ENCODE measurements around the gene VGLL4. TPM values are rescaled to one million over a fixed set of nuclear protein-coding genes. Genes with fewer than 3 reads are reported as not detected.
"Not testable (repeated sequence)": the region's sequence is repeated elsewhere in the genome, so short reads cannot be mapped to it uniquely, and the experiment has no call there.

The VGLL4 gene
- polyA plus RNA-seq, 6 donors from 2014 or later = 7.9 to 16.0 (median 13.8) TPM

DNA sequence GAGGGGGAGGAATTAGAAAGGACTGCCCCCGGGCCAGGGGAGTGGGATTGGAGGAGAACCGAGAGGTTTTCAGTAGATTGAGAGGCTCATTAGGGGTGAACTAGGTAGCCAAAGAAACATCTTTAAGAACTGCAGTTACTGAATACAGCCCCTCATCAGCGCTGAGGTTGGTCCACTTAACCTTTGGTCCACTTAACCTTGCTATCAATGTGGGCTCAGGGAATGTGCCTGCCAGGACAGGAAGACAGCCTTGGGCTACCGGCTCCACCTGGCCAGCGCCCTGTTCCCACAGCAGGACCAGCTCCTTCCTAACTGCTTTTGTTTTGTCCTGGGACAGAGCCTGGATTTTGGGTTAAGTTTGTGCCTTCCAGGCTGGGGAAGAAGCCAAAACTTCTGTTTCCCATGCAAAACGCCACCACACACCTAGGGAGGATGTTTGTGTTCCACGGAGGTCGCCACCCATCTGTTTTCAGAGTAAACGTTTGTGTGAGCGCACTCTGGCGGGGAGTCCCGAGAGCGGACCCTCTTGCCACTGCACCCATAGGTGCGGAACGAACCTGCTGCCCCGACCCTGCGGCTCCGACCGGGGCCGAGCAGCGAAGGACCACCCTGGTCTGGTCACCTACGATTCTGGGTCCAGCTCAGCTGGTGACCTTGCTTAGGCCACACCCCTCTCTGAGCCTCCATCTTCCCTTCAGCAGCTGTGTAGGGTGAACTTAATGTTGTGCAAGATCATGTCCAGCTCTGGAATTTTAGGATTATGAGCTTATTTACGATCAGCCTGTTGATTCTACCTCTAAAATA lies 107.4 kb downstream of the VGLL4 start:
- H3K9me3 Mint-ChIP-seq = no peaks in the 10 kb centered on the region
- H3K27ac Mint-ChIP-seq = no peak overlapping the region
- peaks cover 3 to 7% (median 7%) of the 10 kb centered on the region in 3 donors for H3K4me1 Mint-ChIP-seq
- H3K36me3 Mint-ChIP-seq = peaks cover 0 to 6% of the 10 kb centered on the region in 2 donors
- H3K4me3 Mint-ChIP-seq = no peak overlapping the region
- no peak for ATAC-seq (ENCODE audit: low read depth in 2 of 2)
- no peak for DNase-seq
- H3K27me3 Mint-ChIP-seq = no peaks in the 10 kb centered on the region

DNA sequence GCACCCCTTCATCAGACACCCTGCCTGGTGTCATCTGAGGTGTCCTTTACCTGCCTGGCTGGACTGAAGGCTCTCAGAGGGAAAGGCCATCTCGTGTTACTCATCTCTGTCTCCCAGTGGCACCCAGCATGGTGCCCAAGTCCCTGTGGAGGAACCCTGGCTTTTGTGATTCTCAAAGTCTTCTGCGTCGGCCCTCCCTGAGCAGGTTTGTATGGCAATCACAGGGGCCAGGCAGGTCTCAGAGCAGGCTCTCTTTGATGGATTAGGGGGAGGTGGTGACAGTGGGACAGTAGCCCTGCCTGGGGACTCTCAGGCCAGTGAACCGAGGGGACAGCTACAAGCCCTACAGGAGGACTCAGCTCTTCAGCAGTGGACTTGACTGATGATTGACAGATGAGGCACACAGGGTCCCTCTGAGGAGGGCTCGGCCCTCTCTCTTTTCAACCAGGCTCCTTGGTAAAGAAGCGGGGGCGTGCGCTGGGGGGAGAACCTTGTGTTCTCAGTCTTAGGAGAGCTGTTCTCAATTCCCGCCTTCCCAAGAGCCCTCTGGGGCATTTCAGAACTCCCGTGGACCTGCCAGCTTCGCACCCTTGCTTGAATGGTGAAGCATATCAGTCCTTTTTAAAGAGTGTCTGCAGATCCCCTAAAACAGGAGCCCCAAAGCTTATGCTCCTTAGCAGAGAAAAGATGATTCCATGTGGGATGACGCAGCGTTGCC lies 108.3 kb downstream of the VGLL4 start:
- DNase-seq (no peak), ATAC-seq (ENCODE audit: low read depth in 2 of 2) (no peak)
- Mint-ChIP-seq H3K27ac (peak overlapping the region in 3 of 6 donors; percentile 15 to 44 (median 37)), H3K27me3 (no peaks in the 10 kb centered on the region), H3K9me3 (no peaks in the 10 kb centered on the region), H3K4me1 (peaks cover 3 to 7% (median 7%) of the 10 kb centered on the region in 3 donors), H3K36me3 (peaks cover 0 to 6% of the 10 kb centered on the region in 2 donors), H3K4me3 (no peak overlapping the region)

DNA sequence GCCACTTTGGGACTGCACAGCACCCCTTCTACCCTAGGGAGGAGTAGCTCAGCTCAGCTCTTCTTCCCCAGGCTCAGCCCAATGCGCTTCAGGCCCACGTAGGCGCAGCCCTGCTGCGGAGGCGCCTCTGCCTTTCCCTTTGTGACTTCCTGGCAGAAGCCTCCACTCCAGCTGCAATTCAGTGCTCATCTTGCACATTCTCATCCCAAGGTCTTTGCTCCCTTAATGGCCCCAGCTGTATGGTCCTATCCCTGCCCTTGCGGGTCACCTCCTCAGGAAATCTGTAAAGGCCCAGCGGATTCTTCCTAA lies 109.0 kb downstream of the VGLL4 start:
- Mint-ChIP-seq H3K36me3 (peaks cover 0 to 6% of the 10 kb centered on the region in 2 donors), H3K27ac (peak overlapping the region in 1 of 6 donors; percentile 15), H3K9me3 (no peaks in the 10 kb centered on the region), H3K4me3 (no peak overlapping the region), H3K4me1 (peaks cover 3 to 7% (median 7%) of the 10 kb centered on the region in 3 donors), H3K27me3 (no peaks in the 10 kb centered on the region)
- ATAC-seq (ENCODE audit: low read depth in 2 of 2) (no peak), DNase-seq (no peak)

DNA sequence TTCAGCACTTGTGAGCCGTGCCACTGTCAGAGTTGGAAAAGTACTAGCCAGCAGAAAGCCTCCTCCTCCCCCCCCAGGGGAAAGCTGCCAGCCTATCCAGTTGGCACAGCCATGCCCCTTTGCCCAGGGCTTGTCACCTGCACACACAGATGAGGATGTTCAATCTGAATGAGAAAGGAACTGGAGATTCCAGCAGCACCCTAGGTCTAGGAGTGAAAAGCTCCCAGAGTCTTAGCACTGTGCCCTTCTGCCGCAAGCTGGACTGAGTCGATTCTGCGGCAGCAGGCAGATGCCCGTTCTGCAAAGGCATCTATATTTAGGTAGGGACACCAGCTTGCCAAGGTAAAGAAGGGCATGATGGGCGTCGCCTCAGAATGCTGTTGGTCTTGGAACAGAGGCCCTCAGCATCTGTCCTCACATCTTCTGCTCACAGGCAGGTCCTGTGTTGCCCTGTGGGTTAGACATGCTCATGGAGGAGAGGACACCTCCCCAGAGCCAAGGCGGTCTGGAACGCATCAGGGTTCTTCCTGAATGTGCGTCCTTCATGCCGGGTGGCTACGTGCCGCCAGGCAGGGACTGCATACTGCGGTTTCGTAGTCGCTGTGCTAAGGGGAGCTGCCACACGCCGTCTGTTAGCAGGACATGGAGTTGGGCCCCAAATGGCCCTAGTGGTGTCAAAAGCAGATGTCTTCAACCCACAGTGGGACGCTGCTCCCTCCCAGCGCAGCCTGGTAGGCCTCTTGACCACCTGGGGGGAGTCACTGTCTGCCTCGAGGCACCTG lies 109.5 kb downstream of the VGLL4 start:
- Mint-ChIP-seq H3K4me3 (no peak overlapping the region), H3K9me3 (no peaks in the 10 kb centered on the region), H3K27me3 (no peaks in the 10 kb centered on the region), H3K27ac (no peak overlapping the region), H3K4me1 (peaks cover 3 to 7% (median 7%) of the 10 kb centered on the region in 3 donors), H3K36me3 (peaks cover 0 to 6% of the 10 kb centered on the region in 2 donors)
- no peak for ATAC-seq (ENCODE audit: low read depth in 2 of 2)
- no peak for DNase-seq

DNA sequence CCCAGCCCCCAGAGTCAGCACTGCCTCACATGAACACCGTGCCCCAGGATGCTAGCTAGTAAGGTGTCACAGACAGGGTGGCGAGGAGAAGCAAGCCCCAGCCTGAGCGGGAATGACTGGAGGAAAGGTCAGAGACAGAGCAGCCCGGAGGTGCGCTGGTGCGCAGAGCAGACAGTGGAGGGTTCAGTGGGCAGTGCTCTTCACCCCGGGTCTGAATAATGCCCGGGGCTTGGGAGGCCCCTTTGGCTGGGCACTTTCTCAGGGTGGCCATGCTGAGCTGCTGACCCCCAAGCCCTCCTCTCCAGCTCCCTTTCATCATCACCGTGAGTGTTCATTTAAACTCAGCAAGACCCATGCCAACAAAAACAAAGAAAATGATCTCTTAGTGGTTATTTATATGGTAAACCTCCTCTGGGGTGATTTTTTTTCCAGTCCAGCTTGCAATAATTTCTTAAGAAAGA lies 110.8 kb downstream of the VGLL4 start:
- Mint-ChIP-seq H3K4me1 (peaks cover 3 to 7% (median 7%) of the 10 kb centered on the region in 3 donors), H3K36me3 (peaks cover 4 to 9% of the 10 kb centered on the region in 2 donors), H3K27me3 (no peaks in the 10 kb centered on the region), H3K27ac (peak overlapping the region in 1 of 6 donors; percentile 32), H3K9me3 (no peaks in the 10 kb centered on the region), H3K4me3 (no peak overlapping the region)
- DNase-seq (no peak), ATAC-seq (ENCODE audit: low read depth in 2 of 2) (no peak)

DNA sequence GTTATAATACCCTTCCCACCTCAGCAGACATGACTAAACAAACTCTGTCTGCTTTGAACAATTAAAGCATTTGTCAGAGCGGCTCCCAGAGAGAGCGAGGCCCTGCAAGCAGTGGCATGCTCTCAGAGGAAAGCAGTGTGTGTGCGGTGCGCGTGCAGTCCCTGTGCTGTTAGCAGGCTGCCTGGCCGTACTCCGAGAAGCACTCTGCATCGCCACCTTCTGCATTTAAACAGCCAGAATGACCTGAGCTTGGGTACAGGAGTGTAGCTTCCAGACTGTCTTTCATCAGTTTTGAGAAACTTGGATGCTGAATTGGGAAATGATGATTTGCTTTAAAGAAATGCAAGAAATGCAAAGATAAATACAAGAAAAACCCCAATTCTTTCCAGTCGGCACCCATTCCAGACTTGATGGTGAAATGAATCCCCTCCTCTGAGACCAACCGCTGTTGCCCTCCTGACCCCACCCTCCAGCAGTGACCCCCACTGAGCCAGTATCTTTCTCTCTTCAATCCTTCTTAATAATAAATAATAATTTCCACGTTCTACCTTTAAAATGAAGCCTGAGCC lies 113.5 kb downstream of the VGLL4 start:
- H3K27ac Mint-ChIP-seq = no peak overlapping the region
- ATAC-seq (ENCODE audit: low read depth in 2 of 2) (no peak), DNase-seq (no peak)
- H3K9me3 Mint-ChIP-seq = peaks cover 0 to 4% (median 0%) of the 10 kb centered on the region in 7 donors
- H3K27me3 Mint-ChIP-seq = no peaks in the 10 kb centered on the region
- H3K36me3 Mint-ChIP-seq = peaks cover 6 to 11% of the 10 kb centered on the region in 2 donors
- H3K4me1 Mint-ChIP-seq = no peaks in the 10 kb centered on the region
- no peak overlapping the region for H3K4me3 Mint-ChIP-seq

DNA sequence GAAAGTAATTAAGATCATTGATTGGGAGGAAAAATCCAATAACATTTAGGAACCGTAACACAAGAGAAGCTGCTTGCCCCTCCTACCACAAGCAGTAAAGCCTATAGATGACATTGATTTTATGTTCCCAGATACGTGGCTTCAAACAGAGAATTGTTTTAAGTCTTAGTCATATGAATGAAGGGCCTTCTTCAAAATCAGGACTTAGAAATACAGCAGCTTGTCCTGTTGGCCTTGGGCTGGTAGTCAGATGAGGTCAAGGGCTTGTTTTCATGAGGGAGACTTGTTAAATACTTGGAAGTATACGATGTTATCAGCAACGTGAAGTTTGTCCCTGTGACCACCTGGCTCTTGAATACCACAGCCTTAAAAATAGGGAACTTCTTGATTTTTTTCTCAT lies 114.4 kb downstream of the VGLL4 start:
- Mint-ChIP-seq H3K27ac (no peak overlapping the region), H3K36me3 (peaks cover 6 to 11% of the 10 kb centered on the region in 2 donors), H3K4me3 (no peak overlapping the region), H3K27me3 (no peaks in the 10 kb centered on the region), H3K9me3 (peaks cover 0 to 4% (median 0%) of the 10 kb centered on the region in 7 donors), H3K4me1 (no peaks in the 10 kb centered on the region)
- ATAC-seq (ENCODE audit: low read depth in 2 of 2) = no peak
- DNase-seq = no peak

DNA sequence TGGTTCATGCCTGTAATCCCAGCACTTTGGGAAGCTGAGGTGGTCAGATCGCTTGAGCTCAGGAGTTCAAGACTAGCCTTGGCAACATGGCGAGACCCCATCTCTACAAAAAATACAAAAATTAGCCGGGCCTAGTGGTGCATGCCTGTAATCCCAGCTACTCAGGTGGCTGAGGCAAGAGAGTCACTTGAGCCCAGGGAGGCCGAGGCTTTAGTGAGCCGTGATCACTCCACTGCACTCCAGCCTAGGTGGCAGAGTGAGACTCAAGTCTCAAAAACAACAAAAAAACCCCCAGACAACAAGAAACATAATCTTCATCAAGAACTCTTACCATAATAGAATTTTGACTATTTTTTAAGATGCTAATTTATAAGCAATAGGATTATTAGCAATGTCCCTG lies 117.6 kb downstream of the VGLL4 start:
- not testable (repeated sequence) for ATAC-seq (ENCODE audit: low read depth in 2 of 2); H3K9me3 Mint-ChIP-seq; H3K4me3 Mint-ChIP-seq; H3K27me3 Mint-ChIP-seq; DNase-seq; H3K27ac Mint-ChIP-seq; H3K4me1 Mint-ChIP-seq
- H3K36me3 Mint-ChIP-seq = peaks cover 6 to 13% of the 10 kb centered on the region in 2 donors

DNA sequence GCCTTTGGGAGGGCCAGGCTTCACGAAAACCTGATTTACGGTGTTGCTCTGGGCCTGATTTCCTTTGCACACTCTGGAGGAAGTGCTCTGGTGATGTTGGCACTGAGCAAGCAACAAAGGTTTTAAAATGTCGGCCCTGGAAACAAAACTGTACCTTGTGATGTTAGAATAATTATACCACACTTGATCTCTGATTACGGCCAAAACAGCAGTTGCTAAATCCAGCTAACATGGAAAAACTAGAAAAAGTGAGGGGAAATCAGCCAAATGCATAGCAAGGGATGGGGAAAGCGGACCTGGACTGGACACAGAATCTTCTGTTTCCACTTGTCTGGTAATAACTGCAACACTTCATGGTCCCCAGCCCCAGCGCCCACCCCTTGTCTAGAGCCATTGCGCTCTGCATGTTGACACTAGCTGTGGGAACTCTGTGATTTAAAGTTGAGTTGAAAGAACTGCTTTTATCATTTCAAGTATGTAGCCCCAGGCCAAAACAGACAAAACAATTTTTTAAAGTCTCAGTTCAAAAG lies 120.1 kb downstream of the VGLL4 start:
- no peaks in the 10 kb centered on the region for H3K4me1 Mint-ChIP-seq
- peaks cover 0 to 5% (median 0%) of the 10 kb centered on the region in 7 donors for H3K9me3 Mint-ChIP-seq
- no peaks in the 10 kb centered on the region for H3K27me3 Mint-ChIP-seq
- no peak for DNase-seq
- ATAC-seq (ENCODE audit: low read depth in 2 of 2) = no peak
- H3K27ac Mint-ChIP-seq = peak overlapping the region in 1 of 6 donors; percentile 2
- peaks cover 10 to 20% of the 10 kb centered on the region in 2 donors for H3K36me3 Mint-ChIP-seq
- no peak overlapping the region for H3K4me3 Mint-ChIP-seq

DNA sequence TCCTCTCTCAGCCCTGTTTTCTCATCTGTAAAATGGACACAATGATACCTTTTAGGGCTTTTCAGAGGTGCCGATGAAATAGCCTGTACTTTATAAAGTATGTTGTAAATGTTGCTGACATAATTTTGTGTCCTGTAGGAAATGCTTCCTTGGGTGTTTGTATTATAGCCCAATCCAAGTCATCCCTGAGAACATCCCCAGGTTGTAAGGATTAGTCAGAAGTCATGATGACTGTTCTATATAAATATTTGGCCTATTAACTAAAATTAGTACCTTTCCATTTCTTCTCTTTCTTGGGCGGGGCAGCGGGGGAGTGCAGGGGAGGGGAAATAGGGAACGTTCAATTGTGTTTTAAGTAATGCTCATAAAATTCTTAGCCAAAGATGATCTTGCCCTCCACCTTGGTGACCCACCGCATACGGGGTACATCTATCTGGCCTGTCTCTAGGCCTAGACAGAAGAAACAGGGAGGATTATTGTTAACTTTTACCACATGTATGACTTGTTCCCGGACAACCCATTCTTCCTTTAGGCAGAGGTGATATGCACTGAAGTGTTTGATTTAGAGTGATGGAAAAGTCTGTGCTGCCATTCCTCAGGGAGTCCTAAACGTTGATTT lies 120.7 kb downstream of the VGLL4 start:
- Mint-ChIP-seq H3K4me1 (no peaks in the 10 kb centered on the region), H3K4me3 (no peak overlapping the region), H3K9me3 (peaks cover 0 to 5% (median 0%) of the 10 kb centered on the region in 7 donors), H3K27ac (peak overlapping the region in 1 of 6 donors; percentile 7), H3K36me3 (peaks cover 8 to 18% of the 10 kb centered on the region in 2 donors), H3K27me3 (no peaks in the 10 kb centered on the region)
- DNase-seq (no peak), ATAC-seq (ENCODE audit: low read depth in 2 of 2) (no peak)

DNA sequence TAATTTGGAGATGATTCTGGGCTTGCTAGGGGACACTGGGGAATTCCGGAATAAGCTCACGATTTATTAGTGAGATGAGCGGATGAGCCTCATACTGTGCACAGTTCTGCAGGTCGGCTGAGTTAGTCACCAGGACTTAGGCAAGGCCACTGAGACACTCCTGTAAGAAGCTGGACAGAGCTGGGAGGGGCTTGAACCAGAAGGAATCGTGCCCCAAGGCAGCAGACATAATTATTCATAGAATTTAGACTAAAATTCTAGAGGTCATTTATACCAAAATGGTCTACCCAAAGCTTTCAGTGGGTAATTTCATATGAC lies 121.4 kb downstream of the VGLL4 start:
- Mint-ChIP-seq H3K4me3 (no peak overlapping the region), H3K27ac (peak overlapping the region in 1 of 6 donors; percentile 57), H3K27me3 (no peaks in the 10 kb centered on the region), H3K36me3 (peaks cover 4 to 11% of the 10 kb centered on the region in 2 donors), H3K4me1 (no peaks in the 10 kb centered on the region), H3K9me3 (peaks cover 0 to 5% (median 0%) of the 10 kb centered on the region in 7 donors)
- DNase-seq = no peak
- ATAC-seq (ENCODE audit: low read depth in 2 of 2) = no peak

DNA sequence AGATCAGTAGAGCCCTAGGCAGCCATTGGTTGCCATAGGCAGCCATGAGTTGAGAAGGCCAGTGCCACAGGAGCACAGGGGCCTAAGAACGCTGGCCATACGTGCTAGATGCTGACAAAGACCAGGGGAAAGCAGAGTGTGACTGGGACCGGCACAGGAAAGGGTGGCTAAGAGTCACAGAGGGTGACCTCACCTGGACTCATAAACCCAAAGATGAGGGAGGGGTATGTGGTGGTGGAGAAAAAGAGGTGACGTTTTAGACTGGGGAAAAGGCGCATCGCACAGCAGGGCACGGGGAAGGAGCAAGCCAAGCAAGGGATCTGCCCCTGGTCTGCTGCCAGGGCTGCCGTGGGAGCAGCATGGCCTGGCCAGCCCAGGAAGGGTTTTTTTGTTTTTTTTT lies 122.5 kb downstream of the VGLL4 start:
- Mint-ChIP-seq H3K4me1 (peaks cover 0 to 4% (median 0%) of the 10 kb centered on the region in 3 donors), H3K9me3 (peaks cover 0 to 1% (median 0%) of the 10 kb centered on the region in 7 donors), H3K27ac (peak overlapping the region in 1 of 6 donors; percentile 71), H3K27me3 (no peaks in the 10 kb centered on the region), H3K4me3 (no peak overlapping the region), H3K36me3 (peaks cover 4 to 9% of the 10 kb centered on the region in 2 donors)
- no peak for DNase-seq
- ATAC-seq (ENCODE audit: low read depth in 2 of 2) = no peak
